Stimulated activated CD4-positive, alpha-beta T cell treated with anti-CD3 and anti-CD28 coated beads, Interleukin-15, amount 100 ng/mL, for 24 hours (primary cell): Measurements from ENCODE around the gene VTCN1.

ENCODE experiments used
- DNase-seq: peaks from one replicate; pipeline ENCODE4 v3.0.0-alpha.2; 2020

The VTCN1 gene

DNA sequence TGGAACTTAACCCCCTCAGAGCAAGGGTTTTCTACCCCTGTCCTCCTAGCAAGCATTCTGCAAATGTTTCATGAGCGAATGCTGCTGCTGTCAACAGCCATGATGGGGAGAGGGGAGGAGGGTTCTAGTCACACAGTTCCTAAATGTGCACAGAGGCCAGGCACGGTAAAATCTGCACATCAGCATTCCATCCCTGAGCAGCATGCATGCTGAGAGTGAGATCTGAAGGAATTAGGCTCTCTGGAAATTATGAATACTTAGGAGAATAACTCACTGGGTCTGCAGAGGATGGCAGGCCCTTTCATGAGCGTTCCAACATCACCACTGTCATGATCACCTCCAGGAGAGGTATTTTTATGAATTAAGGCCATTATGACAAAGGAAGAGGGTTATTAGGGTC is 2.1 kb downstream of the VTCN1 start:
- DNase-seq, result no peak

DNA sequence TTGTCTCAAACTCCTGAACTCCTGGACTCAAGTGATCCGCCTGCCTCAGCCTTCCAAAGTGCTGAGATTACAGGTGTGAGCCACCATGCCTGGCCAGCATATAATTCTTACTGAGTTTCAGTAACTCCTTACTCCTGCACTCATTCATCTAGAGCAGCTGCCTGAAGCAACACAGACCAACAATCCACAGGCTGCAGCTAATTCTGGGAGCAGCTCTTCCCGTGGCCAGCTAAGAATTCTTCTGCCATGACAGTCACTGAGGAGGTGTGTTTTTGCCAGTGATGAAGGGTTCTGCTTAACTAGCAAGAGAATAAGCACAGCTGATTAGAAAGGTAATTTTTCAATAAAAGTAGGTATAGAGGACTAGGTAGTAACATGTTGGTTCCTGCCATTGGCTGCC is 5.4 kb downstream of the VTCN1 start:
- DNase-seq, result no peak

- DNase-seq, result no peak
These were observed 8.9 kb downstream of the VTCN1 start for GRCh38 chr1:117201808-117202207.

DNA sequence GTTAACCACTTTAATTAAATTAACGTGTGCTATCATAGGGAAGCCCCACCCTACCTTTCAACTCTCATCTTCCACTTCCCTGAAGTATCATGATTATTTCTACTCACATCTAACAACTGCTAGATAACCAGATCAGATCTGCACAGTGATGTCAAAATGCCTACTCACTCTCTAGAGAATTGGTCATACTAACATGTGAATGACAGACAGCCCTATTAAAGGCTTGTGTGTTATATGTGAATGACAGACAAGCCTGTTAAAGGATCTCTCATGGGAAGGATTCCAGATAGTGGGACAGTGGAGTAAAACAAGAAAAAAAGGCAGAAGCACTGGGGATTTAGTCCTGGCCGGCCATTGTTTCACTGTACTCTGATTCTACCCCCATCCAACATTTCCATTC is 12.6 kb downstream of the VTCN1 start:
- DNase-seq, result no peak

- DNase-seq, result no peak
These were observed 21.0 kb downstream of the VTCN1 start for GRCh38 chr1:117189726-117190125.

DNA sequence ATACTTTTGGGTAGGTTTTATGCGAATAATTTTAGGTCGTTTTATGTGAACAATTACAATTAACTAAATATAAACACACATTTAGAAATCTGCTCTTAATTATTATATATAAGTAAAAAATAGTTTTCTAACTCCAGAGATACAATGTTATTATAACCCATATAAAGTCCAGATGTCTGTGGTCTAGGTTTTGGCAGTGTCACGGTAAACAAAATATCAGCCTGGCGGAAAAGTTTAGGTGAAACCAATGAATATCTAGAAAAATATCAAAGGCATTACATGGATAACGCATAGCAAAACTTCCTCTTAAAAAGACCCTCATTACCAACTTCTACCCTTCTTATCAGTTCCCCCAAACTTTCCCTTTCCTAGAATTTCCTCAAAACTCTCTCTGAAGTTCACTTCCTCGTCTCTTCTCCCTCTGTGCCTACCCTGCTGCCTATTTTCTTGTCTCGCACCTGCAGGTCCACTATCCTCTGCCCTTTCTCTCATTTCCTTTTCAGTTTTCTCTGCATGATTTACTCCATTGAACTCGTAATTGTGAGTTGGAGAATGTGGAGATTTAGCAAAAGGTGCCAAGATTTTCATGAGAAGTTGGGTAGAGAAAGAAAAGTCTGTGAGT is 21.8 kb downstream of the VTCN1 start:
- no peak for DNase-seq

GRCh38 chr1:117188170-117188815 is 22.4 kb downstream of the VTCN1 start:
- no peak for DNase-seq

- no peak for DNase-seq
These were observed 27.6 kb downstream of the VTCN1 start for GRCh38 chr1:117183112-117183511.

DNA sequence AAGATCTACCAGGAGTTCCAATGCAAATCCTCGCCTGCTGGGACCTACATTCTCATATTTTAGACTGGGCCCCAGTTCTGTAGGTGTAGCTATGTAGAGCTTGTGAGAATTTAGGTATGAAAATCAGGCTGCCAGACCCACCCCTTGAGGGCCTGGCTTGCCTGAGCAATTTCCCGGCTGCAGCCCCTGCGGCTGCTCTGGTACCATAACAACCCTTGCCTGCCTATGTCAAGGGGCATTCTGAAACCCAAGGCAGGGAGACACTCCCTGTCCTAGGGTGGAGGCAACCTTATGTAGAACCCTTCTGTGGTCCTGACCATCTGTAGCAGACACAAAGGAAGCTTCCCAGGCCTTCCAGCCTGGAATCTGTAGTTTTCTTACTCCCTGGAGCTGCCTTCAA is 28.4 kb downstream of the VTCN1 start:
- DNase-seq, result no peak

- no peak for DNase-seq
These were observed 29.1 kb downstream of the VTCN1 start for GRCh38 chr1:117181630-117182041.

GRCh38 chr1:117180147-117180967 is 30.4 kb downstream of the VTCN1 start:
- DNase-seq, result no peak

GRCh38 chr1:117179471-117179870 is 31.3 kb downstream of the VTCN1 start:
- DNase-seq, result no peak

GRCh38 chr1:117178756-117179155 is 32.0 kb downstream of the VTCN1 start:
- DNase-seq, result no peak

GRCh38 chr1:117177376-117177775 is 33.4 kb downstream of the VTCN1 start:
- DNase-seq, result no peak

DNA sequence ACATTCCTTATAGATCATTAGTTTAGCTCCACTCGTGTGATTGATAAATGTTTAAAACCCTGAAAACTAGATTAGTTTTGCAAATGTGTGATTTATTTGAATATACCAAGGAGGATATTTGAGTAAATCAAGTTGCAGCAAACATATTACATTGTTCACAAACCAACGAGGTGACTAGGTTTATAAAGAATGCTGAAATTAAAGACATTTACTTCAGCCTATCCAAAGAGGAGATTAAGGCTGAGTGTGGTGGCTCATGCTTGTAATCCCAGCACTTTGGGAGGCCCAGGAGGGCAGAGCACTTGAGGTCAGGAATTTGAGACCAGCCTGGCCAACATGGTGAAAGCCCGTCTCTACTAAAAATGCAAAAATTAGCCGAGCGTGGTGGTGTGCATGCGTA is 34.1 kb downstream of the VTCN1 start:
- no peak for DNase-seq

DNA sequence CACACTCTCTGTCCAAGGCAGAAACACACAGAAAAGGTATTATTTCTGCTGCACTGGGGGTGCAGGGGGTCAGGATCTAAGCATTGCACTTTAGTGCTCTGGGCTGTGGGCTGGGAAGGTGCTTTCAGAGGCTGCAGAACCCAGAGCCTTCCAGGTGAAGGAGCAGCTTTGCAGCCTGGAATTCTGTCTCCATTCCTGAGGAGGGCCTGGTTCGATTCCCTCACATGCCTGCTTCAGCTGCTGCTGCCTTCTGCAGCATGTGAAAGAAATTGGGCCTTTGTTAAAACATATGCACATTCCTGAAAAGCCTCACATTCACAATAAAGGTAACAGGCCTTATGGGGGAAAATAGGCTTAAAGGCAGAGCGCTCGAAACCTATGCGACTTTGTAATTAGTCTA is 35.9 kb downstream of the VTCN1 start:
- no peak for DNase-seq

DNA sequence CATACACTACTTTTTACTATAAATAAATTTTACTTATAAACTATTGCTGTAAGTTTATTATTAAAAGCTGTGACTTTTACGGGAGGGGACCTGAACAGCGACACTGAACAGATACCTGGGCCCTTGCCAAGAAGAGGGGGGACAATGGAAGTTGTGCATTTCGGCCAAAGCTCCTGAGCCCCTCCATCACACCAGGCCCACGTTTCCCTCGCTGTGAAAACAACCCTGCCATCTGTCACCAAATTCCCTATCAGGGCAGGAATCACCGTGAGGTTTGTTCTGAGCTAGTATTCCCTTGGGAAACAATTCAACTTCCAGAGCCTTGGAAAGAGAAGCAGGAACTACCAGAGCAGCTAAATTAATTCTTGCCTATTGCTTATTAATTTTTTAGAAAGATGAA is 37.0 kb downstream of the VTCN1 start:
- DNase-seq, result no peak

- no peak for DNase-seq
These were observed 37.7 kb downstream of the VTCN1 start for GRCh38 chr1:117173006-117173405.

DNA sequence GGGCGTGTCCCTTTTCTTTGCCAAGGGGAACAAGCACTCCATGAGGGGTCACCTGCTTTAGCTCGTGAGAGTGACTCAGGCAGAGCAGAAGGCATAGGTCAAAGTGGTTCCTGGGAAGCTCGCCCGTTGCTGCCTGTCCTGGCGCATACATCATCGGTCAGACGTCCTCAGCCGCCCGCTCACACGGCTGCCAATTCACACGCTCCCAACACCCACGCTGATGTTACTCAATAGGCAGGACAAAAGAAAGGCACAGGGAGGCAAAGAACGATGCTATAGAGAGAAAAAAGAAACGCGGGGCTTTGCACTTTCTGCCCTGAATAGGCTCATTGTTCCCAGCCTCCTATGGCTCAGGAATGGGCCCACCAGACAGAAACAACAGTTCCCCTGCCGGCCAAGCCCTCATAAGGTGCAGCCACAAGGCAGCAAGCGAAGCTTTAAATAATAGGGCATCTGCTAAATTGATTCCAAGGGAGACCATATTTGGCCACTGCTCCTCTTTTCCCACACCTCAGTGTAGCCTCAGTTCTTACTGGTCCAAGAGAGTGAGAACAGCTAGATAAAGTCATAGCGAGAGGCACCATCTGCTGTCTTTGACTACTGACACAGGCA is 38.7 kb downstream of the VTCN1 start:
- no peak for DNase-seq

GRCh38 chr1:117169871-117170596 is 40.7 kb downstream of the VTCN1 start:
- DNase-seq, result no peak

GRCh38 chr1:117167402-117167801 is 43.3 kb downstream of the VTCN1 start:
- DNase-seq, result no peak

DNA sequence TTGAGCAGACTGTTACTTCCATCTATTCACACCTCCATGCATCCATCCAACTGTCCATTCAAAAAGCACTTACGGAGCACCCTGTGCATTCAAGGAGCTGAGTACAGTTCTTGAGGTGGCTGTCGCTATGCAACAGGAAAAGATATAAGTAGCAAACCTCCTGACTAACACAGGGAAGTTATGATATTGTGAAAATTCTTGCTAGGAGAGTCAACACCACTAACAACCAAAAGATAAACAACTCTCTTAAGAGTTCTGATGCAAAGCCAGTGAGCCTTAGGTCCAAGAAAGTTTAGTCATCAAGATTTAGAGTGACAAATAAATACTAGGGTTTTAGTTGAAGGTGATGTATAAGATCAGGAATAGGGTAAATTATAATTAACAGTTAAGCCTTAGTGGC is 44.7 kb downstream of the VTCN1 start:
- no peak for DNase-seq

DNA sequence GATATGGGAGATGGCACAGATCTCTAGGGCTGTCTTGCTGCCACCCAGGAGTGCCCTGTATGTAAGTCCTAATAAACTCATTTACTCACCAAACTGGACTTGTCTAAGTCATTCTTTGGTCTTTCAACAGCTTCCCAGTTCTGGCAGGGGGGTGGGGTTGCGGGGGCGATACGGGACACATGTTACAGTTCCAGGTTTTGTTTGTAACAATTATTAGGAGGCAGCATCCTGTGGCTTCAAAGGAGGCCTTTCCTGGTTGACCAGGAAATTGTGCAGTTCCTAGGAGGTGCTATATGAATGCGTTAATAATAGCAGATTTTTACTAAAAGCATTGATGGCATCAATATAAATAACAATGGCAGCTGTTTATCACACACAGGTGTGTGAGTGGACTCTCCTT is 46.5 kb downstream of the VTCN1 start:
- no peak for DNase-seq
